SH-SY5Y (cell line): Measurements from ENCODE around the gene MIPEP.

ENCODE experiments used
- GATA2 ChIP-seq: IDR thresholded peaks from 2 replicates; pipeline ENCODE4 v1.6.1; 2011; ENCODE audit warnings: mild to moderate bottlenecking, low read depth, low read length
- GATA3 ChIP-seq: IDR thresholded peaks from 2 replicates; pipeline ENCODE4 v1.6.1; 2011; ENCODE audit warnings: low read depth, mild to moderate bottlenecking, low read length, moderate library complexity

- TF ChIP-seq GATA3 (no peak), GATA2 (no peak)
Measured at GRCh38 chr13:23718996-23719395, 170.2 kb downstream of the MIPEP start.
